ENCODE measurements around the gene APLP2. TPM values are rescaled to one million over a fixed set of nuclear protein-coding genes. Genes with fewer than 3 reads are reported as not detected.

The APLP2 gene
- total RNA-seq, 2 donors from 2014 or later, result 821 to 864 TPM

GRCh38 chr11:130064596-130064995 lies 5.1 kb upstream of the APLP2 start:
- H3K4me3 Mint-ChIP-seq, result no peak overlapping the region
- TF ChIP-seq, protein P1, sequence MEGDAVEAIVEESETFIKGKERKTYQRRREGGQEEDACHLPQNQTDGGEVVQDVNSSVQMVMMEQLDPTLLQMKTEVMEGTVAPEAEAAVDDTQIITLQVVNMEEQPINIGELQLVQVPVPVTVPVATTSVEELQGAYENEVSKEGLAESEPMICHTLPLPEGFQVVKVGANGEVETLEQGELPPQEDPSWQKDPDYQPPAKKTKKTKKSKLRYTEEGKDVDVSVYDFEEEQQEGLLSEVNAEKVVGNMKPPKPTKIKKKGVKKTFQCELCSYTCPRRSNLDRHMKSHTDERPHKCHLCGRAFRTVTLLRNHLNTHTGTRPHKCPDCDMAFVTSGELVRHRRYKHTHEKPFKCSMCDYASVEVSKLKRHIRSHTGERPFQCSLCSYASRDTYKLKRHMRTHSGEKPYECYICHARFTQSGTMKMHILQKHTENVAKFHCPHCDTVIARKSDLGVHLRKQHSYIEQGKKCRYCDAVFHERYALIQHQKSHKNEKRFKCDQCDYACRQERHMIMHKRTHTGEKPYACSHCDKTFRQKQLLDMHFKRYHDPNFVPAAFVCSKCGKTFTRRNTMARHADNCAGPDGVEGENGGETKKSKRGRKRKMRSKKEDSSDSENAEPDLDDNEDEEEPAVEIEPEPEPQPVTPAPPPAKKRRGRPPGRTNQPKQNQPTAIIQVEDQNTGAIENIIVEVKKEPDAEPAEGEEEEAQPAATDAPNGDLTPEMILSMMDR (conservative IDR thresholded peaks at IDR 0.05), result no peak
- Histone ChIP-seq H3K4me3 (ENCODE audit: low read length) (no peak overlapping the region), H3K27me3 (ENCODE audit: control insufficient read depth, insufficient read depth, low read length, poor library complexity, severe bottlenecking) (no peaks in the 10 kb centered on the region), H3K27ac (ENCODE audit: low read depth, low read length) (no peak overlapping the region), H3K36me3 (ENCODE audit: control insufficient read depth, insufficient read depth, low read length) (no peaks in the 10 kb centered on the region), H3K4me1 (ENCODE audit: control insufficient read depth, insufficient read depth, low read length) (peaks cover 4% of the 10 kb centered on the region), H3K9me3 (ENCODE audit: control insufficient read depth, low read length) (no peaks in the 10 kb centered on the region), H3K9ac (ENCODE audit: extremely low read depth, low read length, poor library complexity, severe bottlenecking) (no peak overlapping the region)
- WGBS, 2 experiments (ENCODE audit: insufficient coverage in 1 of 2, insufficient read length in 1 of 2), result 83 to 94% methylated on average over 2 to 4 of the region's 4 CpGs
- no peak overlapping the region for H3K27ac Mint-ChIP-seq
- H3K4me1 Mint-ChIP-seq, result peaks cover 11% of the 10 kb centered on the region
- no peak for DNase-seq
- H3K9me3 Mint-ChIP-seq, result no peaks in the 10 kb centered on the region
- H3K36me3 Mint-ChIP-seq (ENCODE audit: low read depth), result no peaks in the 10 kb centered on the region
- H3K27me3 Mint-ChIP-seq (ENCODE audit: insufficient read depth), result peaks cover 20% of the 10 kb centered on the region

GRCh38 chr11:130066338-130066737 lies 3.4 kb upstream of the APLP2 start:
- H3K27me3 ChIP-seq (ENCODE audit: control insufficient read depth, insufficient read depth, low read length, poor library complexity, severe bottlenecking), result no peaks in the 10 kb centered on the region
- H3K4me1 Mint-ChIP-seq, result peaks cover 13% of the 10 kb centered on the region
- H3K9me3 Mint-ChIP-seq, result no peaks in the 10 kb centered on the region
- TF ChIP-seq, protein P1 (conservative IDR thresholded peaks at IDR 0.05), result no peak
- H3K4me3 Mint-ChIP-seq, result no peak overlapping the region
- 89 to 91% methylated on average over 3 to 5 of the region's 5 CpGs for WGBS, 2 experiments (ENCODE audit: insufficient coverage in 1 of 2, insufficient read length in 1 of 2)
- H3K9me3 ChIP-seq (ENCODE audit: control insufficient read depth, low read length), result no peaks in the 10 kb centered on the region
- H3K27me3 Mint-ChIP-seq (ENCODE audit: insufficient read depth), result peaks cover 20% of the 10 kb centered on the region
- no peak for DNase-seq
- no peaks in the 10 kb centered on the region for H3K36me3 ChIP-seq (ENCODE audit: control insufficient read depth, insufficient read depth, low read length)
- H3K9ac ChIP-seq (ENCODE audit: extremely low read depth, low read length, poor library complexity, severe bottlenecking), result no peak overlapping the region
- no peak overlapping the region for H3K27ac ChIP-seq (ENCODE audit: low read depth, low read length)
- peaks cover 4% of the 10 kb centered on the region for H3K4me1 ChIP-seq (ENCODE audit: control insufficient read depth, insufficient read depth, low read length)
- H3K36me3 Mint-ChIP-seq (ENCODE audit: low read depth), result no peaks in the 10 kb centered on the region
- H3K4me3 ChIP-seq (ENCODE audit: low read length), result no peak overlapping the region
- no peak overlapping the region for H3K27ac Mint-ChIP-seq

GRCh38 chr11:130068546-130068985 lies 1.1 kb upstream of the APLP2 start:
- Mint-ChIP-seq H3K27ac (peak overlapping the region; percentile 92), H3K36me3 (ENCODE audit: low read depth) (no peaks in the 10 kb centered on the region), H3K4me1 (peaks cover 23% of the 10 kb centered on the region)

More at GRCh38 chr11:130068546-130068985, 1.1 kb upstream of the APLP2 start:
- WGBS, 2 experiments (ENCODE audit: insufficient coverage in 1 of 2, insufficient read length in 1 of 2), result 45 to 62% methylated on average over 9 to 18 of the region's 18 CpGs
- Histone ChIP-seq H3K9ac (ENCODE audit: extremely low read depth, low read length, poor library complexity, severe bottlenecking) (peak overlapping the region; percentile 48), H3K36me3 (ENCODE audit: control insufficient read depth, insufficient read depth, low read length) (peaks cover 3% of the 10 kb centered on the region), H3K9me3 (ENCODE audit: control insufficient read depth, low read length) (no peaks in the 10 kb centered on the region), H3K4me1 (ENCODE audit: control insufficient read depth, insufficient read depth, low read length) (peaks cover 4% of the 10 kb centered on the region), H3K27ac (ENCODE audit: low read depth, low read length) (no peak overlapping the region), H3K27me3 (ENCODE audit: control insufficient read depth, insufficient read depth, low read length, poor library complexity, severe bottlenecking) (no peaks in the 10 kb centered on the region), H3K4me3 (ENCODE audit: low read length) (peak overlapping the region; percentile 78)
- TF ChIP-seq, protein P1 (conservative IDR thresholded peaks at IDR 0.05), result no peak
- Mint-ChIP-seq H3K27me3 (ENCODE audit: insufficient read depth) (peaks cover 19% of the 10 kb centered on the region), H3K9me3 (no peaks in the 10 kb centered on the region), H3K4me3 (peak overlapping the region; percentile 79)
- DNase-seq, result no peak
